ENCODE results near the gene THAP7. TPM values are rescaled to one million over a fixed set of nuclear protein-coding genes. Genes with fewer than 3 reads are reported as not detected.

The THAP7 gene
- total and polyA plus RNA-seq, 9 of the 15 experiments (the other 6 are each of a cell fraction or from before 2014, with no cell fraction given), result 7.9 to 263 (median 84.1) TPM

DNA sequence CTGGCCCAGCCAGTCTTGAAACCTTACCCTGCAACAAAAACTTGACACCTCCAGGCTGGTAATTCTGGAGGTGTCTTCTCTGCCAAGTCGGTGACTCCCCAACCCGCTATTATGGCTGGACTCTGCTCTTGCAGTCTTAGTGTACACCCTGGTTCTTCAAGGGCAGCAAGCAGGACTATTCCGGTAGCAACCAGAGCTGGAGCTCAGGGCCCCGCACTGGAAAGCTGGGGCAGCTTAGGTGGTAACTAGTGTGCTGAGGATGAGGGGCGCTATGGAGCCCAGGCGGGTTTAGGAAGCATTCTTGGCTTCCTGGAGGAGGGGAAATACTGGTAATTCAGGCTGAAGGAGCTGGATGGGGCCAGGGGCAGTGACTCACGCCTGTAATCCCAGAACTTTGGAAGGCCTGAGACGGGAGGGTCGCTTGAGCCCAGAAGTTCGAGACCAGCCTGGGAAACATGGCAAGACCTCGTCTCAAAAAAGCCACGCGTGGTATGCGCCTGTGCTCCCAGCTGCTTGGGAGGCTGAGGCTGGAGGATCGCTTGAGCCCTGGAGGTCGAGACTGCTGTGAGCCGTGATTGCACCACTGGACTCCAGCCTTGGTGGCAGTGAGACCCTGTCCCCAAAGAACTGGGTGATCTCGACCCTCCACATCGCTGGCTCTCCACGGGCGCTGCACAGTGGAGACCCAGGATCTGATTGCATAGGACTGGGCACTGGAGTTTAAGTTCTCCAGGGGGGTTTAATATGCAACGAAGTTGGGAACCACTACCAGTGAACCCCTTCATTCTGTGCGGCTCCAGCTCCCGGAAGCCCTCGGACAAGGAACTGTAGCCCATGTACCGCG lies 45.4 kb downstream of the THAP7 start (continued):
- TF ChIP-seq CREBBP (IDR thresholded peaks at IDR 0.05; ENCODE audit: low read depth, low read length) (no peak), PHB2 (IDR thresholded peaks at IDR 0.05; ENCODE audit: low read depth) (no peak), BCOR (IDR thresholded peaks at IDR 0.05) (peak; percentile 81), ZBTB1 (CRISPR knock-in tag; IDR thresholded peaks at IDR 0.05; ENCODE audit: borderline replicate concordance, low read depth) (peak; percentile 44; the same call in 1 of the 2 replicates), IRF2 (CRISPR knock-in tag; IDR thresholded peaks at IDR 0.05) (no peak), POU5F1 (IDR thresholded peaks at IDR 0.05; ENCODE audit: borderline replicate concordance, low read depth, low read length, partially characterized antibody) (no peak), SNRNP70 (optimal IDR thresholded peaks at IDR 0.05; ENCODE audit: low read depth, low read length) (peak; percentile 24), MYC (IDR thresholded peaks at IDR 0.05; ENCODE audit: low read depth, low read length) (no peak), MYC (CRISPR knock-in tag; IDR thresholded peaks at IDR 0.05; ENCODE audit: borderline replicate concordance, low read depth) (0 out of 2 replicates have a peak, but pooled peaks have one; percentile 40), ATF7 (IDR thresholded peaks at IDR 0.05) (no peak), CBX8 (IDR thresholded peaks at IDR 0.05; ENCODE audit: borderline replicate concordance, extremely low read depth, low read depth, low read length, poor library complexity, severe bottlenecking) (no peak), HEY1 (CRISPR knock-in tag; IDR thresholded peaks at IDR 0.05; ENCODE audit: borderline replicate concordance) (no peak), HMG20B (CRISPR knock-in tag; IDR thresholded peaks at IDR 0.05) (0 out of 2 replicates have a peak, but pooled peaks have one; percentile 29), NFE2 (IDR thresholded peaks at IDR 0.05; ENCODE audit: low read depth) (no peak), CEBPB (tag; IDR thresholded peaks at IDR 0.05) (no peak), DNMT1 (IDR thresholded peaks at IDR 0.05) (no peak), SMAD1 (IDR thresholded peaks at IDR 0.05; ENCODE audit: low read depth, low read length, partially characterized antibody) (no peak), ZBED1 (IDR thresholded peaks at IDR 0.05) (no peak), MECOM (CRISPR knock-in tag; IDR thresholded peaks at IDR 0.05) (no peak), CBX1 (IDR thresholded peaks at IDR 0.05; ENCODE audit: low read depth) (no peak)
- TF ChIP-seq, protein P1, sequence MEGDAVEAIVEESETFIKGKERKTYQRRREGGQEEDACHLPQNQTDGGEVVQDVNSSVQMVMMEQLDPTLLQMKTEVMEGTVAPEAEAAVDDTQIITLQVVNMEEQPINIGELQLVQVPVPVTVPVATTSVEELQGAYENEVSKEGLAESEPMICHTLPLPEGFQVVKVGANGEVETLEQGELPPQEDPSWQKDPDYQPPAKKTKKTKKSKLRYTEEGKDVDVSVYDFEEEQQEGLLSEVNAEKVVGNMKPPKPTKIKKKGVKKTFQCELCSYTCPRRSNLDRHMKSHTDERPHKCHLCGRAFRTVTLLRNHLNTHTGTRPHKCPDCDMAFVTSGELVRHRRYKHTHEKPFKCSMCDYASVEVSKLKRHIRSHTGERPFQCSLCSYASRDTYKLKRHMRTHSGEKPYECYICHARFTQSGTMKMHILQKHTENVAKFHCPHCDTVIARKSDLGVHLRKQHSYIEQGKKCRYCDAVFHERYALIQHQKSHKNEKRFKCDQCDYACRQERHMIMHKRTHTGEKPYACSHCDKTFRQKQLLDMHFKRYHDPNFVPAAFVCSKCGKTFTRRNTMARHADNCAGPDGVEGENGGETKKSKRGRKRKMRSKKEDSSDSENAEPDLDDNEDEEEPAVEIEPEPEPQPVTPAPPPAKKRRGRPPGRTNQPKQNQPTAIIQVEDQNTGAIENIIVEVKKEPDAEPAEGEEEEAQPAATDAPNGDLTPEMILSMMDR (IDR thresholded peaks at IDR 0.05 in 2 of 3, conservative IDR thresholded peaks at IDR 0.05 in 1 of 3; ENCODE audit: insufficient read depth in 2 of 3, low read depth in 1 of 3, low read length in 3 of 3), result peak in 2 of 3 experiments; percentile 13 to 15; a peak in 2 of 6 replicates
- TF ChIP-seq, protein P2, sequence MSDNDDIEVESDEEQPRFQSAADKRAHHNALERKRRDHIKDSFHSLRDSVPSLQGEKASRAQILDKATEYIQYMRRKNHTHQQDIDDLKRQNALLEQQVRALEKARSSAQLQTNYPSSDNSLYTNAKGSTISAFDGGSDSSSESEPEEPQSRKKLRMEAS (CRISPR knock-in tag; IDR thresholded peaks at IDR 0.05), result peak; percentile 30
- TF ChIP-seq, protein P3, sequence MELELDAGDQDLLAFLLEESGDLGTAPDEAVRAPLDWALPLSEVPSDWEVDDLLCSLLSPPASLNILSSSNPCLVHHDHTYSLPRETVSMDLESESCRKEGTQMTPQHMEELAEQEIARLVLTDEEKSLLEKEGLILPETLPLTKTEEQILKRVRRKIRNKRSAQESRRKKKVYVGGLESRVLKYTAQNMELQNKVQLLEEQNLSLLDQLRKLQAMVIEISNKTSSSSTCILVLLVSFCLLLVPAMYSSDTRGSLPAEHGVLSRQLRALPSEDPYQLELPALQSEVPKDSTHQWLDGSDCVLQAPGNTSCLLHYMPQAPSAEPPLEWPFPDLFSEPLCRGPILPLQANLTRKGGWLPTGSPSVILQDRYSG (tag; conservative IDR thresholded peaks at IDR 0.05; ENCODE audit: low read depth), result no peak
- TF ChIP-seq, protein P4, sequence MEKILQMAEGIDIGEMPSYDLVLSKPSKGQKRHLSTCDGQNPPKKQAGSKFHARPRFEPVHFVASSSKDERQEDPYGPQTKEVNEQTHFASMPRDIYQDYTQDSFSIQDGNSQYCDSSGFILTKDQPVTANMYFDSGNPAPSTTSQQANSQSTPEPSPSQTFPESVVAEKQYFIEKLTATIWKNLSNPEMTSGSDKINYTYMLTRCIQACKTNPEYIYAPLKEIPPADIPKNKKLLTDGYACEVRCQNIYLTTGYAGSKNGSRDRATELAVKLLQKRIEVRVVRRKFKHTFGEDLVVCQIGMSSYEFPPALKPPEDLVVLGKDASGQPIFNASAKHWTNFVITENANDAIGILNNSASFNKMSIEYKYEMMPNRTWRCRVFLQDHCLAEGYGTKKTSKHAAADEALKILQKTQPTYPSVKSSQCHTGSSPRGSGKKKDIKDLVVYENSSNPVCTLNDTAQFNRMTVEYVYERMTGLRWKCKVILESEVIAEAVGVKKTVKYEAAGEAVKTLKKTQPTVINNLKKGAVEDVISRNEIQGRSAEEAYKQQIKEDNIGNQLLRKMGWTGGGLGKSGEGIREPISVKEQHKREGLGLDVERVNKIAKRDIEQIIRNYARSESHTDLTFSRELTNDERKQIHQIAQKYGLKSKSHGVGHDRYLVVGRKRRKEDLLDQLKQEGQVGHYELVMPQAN (IDR thresholded peaks at IDR 0.05; ENCODE audit: borderline replicate concordance), result no peak
